ENCODE data around the gene DNAH17.

The DNAH17 gene

DNA sequence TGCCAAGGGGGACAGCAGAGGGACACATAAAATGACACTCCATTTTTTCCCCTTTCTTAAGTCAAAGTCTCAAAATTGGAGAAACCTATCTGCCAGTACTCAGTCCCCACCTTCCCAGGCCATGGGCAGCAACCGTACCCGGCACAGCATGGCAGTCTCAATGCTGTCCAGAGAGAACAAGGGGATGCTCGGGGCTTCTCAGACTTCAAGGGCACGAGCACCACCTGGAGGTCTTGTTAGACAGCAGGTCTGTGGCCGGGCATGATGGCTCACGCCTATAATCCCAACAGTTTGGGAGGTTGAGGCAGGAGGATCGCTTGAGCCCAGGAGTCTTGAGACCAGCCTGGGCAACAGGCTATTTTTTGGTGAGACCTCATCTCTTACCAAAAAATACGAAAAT is 3.2 kb downstream of the DNAH17 start:
- no peak for FAIRE-seq

DNA sequence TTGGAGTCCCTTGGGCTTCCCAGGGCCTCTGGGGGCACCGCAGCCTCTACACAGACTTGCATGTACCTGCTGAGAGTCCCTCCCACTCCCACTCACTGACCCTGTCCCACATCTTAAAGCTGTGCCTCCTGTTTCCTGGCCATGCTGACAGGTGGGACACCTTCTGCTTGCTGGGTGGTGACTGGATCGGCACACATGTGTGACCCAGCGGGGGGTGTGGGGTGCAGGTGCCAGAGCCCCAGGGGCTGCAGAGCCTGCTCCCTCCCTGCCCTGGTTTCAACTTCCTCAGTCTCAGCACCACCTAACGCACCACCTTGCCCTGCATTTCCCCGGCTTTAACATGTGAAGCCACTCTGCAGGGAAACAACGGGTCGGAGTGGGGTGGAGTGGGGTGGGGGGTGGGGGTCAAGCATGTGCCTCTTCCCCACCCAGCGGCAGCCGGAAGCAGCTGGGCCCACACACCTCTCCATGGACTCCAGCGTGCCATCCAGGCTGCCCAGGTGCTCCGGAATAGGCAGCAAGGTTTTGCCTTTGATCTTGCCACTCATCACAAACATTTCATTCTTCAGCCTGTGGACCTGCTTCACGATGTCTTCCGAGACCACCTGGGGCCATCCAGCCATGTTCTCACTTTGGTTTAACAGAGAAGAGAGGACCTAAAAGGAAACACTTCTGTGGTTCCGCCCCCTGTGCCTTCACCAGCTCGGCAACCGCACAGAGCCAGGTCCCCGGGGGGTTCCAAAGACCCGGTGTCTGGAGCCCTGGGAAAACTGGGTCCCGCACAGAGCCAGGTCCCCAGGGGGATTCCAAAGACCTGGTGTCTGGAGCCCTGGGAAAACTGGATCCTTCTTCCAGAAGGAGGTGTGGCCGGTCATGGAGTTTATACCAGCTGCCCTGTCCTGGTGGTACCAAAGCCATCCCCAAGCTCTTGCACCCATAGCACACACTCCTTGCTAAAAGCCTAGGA is 4.7 kb downstream of the DNAH17 start:
- no peak for FAIRE-seq

DNA sequence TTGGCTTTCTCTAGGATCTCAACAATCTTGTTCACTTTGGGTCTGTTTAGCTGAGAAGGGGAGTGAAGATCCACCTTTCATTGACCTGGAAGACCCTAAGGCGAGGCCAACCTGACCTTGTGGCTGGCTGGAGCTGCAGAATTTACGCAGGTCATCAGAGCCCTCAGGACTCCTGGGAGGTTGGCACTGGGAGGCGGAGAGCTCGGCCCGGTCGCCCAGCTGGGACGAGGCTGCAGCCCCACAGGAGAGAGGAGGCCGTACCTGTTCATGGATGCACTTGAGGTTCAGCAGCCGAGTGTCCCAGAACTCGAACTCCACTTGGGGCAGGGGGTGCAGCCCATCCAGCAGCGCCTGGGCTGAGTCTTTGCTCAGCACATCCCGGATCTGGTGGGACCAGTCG is 5.9 kb downstream of the DNAH17 start:
- FAIRE-seq = no peak

DNA sequence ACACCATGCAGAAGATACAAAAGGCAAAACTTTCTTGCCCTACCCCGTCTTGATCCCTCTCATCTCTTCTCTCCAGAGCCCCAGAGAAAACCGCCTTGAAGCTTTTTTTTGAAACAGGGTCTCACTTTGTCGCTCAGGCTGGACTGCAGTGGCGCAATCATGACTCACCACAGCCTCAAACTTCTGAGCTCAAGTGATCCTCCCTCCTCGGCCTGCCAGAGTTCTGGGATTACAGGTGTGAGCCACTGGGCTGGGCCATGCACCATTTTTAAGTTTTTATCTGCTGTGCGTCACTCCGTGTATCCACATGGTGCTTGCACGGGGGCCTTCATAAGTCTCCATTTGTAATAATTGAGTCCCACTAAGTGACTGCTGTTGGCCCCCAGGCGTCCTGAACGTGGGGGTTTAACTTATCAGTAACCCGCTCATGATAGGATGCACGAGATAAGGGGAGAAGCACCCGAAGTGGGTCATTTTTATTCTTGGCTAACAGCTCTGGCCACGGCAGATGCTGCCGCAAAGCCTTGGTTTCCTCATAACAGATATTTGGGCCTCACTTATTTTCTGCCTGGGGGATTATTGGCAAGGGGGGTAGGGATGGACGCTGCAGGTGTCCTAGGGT is 8.6 kb downstream of the DNAH17 start:
- FAIRE-seq = no peak

DNA sequence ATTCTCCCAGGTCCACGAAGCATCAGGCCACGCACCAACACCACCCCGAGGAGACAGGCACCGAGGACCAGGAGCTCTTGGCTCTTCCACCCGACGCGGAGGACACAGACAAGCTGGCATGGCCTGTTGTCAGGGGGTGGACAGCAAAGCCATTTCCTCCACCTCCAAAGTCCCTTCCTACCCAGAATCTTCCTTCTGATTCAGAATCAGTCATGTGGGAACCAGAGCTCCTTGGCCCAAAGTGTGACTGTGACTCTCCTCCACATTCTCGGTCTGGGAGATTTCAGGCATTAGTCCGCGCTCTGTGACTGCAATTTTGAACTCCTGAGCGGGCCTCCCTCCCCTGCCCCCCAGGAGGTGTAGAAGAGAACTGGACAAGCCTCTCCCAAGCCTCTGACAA is 9.2 kb downstream of the DNAH17 start:
- no peak for FAIRE-seq

DNA sequence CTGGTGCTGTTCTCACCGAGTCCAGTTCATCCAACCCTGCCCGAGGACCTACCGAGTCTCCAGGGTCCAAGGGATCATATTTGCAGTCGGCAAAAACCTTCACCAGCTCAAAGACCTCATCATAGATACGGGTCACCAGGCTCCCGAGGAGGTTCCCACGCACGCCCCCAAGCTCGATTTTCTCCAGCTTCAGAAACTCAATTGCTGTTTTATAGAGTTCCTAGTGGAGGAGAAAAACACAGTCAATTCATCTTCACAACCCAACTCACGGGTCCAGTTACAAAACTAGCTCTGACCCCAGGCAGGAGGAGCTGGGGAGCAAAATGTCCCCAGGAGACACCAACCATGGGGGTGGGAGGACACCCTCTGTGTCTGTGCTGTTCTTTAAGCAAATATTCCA is 10.2 kb downstream of the DNAH17 start:
- no peak for FAIRE-seq

DNA sequence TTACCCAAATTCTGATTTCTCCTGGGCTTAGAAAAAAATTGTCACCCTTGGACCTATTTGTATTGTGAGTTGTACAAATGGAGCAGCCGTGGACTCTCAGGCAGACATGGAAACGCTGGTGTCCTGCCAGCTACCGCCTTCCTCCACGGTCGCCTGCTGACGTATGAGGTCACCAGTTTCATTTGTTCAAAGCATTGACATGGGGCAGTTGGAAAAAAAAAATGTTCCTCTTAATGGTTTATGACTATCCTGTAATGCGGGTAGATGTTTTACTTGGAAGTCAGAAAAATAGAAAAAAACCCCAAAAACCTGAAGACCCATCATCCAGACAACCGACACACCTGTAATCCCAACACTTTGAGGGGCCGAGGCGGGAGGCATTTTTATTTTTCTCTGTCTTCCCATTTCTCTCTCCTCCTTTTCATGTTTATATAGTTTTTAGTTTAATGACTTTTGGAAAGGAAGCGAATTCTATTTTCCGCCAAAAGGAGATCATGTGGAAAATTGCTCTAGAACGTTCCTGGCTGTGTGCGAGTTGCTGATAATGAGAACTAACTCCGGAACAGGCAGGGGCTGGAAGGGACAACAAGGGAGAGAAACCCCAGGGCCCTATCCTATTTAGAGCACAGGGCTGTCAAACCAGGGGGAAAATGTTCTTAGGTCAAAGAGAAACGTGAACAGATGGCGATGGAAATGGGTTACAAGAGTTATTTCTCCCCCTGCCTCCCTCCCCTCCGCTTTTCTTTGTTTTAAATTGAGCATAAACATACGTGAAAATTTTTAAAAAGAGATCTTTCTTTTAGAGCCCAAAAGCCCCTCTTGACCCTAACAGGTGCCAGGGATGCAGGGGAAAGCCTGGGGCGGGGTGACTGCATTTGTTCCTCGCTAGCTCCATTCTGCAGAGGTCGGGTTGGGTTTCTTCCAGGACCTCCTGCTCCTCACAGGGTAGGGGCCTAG is 13.7 kb downstream of the DNAH17 start:
- no peak for FAIRE-seq

DNA sequence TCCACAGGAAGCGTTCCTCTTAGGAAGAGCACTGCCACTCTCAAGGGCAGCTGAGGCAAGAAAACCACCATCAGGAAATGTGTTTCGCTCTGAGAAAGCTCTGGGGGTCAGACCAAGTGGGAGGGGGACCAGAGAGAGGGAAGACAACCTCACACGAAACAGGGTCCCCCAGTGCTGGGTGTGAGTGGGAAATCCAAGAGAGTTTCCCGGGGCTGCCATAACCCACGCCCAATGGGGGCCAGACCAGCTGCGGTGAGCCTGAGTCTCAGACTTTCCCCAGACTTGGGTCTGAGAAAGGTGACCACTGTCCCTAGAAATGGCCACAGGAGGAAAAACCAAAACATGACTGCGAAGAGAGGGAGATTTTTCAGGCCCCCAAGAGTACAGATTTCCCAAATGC is 14.5 kb downstream of the DNAH17 start:
- no peak for FAIRE-seq

DNA sequence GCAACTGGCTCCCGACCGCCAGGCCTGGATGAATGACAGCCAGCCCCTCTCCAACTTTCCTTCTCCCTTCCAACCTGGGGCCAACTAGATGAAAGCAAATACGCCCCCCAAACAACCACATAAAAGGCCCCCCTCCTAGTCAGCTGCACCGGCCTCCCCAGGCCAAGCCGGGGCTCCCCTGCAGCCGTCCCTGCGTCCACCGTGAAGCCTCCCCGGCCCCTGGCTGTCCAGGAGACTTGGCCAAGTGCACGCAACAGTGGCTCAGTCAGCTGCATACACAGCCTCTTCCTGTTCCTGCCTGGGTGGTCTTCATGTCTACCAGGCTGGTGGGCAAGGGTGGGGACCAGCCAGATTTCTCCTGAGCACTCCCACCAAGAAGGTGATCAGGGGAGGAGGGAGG is 16.0 kb downstream of the DNAH17 start:
- FAIRE-seq = no peak

DNA sequence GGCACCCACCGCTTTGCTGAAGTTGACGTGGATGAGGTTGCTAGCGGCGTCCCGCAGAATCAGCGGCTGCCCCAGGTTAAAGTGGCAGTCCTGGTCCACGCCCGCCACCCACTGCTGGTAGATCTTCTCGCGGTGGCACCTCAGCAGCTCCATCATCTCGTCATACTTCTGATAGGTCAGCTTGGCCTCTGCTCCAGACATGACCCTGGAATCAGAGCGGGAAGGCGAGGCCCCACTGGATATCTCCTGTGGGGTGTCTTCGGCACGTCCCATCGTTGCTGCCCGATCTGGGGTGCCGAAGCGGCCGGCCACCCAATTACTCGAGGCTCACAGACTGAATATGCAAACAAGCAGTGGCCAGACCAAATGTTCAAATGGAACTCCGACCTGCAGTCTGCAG is 16.5 kb downstream of the DNAH17 start:
- FAIRE-seq = no peak

DNA sequence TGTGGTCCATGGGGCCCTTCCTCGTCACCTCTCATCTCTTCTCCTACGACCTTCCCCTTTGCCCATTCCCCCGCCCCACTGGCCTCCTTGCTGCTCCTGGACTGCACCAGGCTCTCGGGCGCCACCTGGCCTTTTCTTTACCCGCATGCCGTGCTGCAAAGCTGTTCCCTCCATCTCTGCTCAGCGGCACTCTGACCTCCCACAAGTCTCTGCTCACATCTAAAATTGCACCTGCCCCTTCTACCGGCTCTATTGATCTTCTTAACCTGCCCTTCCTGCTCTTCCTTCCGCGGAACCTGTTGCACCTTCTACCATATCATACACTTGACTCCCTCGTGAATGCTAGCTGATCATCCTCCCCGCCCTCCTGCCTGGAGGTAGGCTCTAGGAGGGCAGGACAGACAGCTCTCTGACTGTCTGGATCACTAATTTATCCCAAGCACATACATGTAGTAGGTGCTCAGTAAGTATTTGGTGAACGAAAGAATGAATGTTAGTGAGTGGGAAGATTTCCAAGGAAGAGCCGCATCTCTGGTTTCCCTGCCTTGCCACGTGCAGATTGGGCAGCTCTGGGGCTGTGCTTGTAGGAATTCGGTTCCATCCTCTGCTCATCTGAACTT is 17.3 kb downstream of the DNAH17 start:
- FAIRE-seq = no peak

DNA sequence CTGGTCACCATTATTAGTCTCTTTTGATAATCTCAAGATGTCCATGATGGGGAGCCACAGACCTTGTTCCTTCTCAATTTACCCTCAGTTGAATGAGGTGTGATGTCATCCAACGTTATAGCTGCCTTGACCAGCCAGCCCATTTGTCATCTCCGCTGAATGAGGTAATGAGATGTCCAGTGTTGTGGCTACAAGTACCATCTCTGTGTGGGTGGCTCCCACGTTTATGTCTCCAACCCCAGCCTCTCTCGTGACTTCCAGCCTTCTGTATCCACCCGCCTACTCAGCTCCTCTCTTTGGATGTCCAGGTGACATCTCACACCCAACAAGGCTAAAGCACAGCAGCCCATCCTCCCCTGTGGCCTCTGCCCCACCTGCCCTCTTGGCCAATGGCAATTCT is 18.2 kb downstream of the DNAH17 start:
- no peak for FAIRE-seq

DNA sequence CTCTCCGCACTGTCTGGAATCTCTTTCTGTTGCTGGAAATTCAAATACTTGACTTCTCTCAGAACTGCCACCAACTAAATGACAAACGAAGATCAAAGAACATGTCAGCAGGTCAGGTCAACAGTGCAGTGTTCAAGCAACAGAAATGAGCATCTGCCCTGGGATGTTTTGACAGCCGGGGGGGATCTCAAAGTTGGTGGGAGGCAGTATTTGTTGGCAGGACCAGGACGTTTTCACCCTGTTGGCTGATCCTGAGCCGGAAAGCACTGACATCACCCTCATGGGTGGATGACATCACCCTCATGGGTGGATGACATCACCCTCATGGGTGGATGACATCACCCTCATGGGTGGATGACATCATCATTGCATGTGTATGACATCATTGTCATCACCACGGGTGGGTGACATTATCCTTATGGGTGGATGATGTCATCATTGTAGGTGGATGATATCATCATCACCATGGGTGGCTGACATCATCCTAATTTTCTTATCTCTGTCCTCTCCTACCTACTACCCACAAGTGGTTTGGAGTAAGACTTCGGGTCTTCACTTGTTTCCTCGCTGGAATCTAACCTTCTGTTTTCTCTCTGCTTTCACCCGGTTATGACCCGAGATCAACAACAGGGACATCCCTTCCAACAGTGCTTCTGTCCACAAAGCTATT is 18.9 kb downstream of the DNAH17 start:
- FAIRE-seq = no peak

DNA sequence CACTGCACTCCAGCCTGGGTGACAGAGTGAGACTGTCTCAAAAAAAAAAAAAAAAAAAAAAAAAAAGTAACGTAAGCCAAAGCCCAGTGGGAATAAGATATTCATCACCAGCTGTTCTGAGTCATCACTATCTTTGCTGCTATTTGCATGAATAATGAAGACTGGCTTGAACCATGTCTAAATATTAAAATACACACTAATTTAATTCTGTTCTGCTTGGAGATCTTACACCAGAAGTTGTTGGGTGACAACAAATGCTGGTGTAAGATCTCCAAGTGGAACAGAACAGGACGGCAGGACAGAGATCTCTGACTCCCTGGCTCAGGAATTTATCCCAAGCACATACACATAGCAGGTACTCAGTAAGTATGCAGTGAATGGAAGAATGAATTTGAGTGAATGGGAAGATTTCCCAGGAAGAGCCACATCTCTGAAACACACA is 19.6 kb downstream of the DNAH17 start:
- no peak for FAIRE-seq

DNA sequence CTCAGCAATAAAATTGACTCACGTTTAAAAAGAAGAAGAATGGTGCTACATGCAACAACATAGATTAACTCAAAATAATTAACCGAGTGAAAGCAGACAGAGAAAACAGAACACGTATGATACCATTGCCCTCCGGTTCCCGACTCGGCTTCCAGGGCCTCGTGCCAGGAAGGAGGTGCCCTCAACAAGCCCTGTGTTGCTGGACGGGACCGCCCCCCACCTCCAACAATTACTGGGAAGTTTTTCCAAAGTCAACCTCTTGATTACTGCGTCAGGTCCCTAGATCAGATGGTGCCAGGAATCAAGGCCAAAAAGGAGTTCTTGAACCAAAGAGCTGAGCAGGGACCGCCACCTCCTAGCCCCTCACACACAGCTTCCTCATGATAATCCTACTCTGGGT is 20.4 kb downstream of the DNAH17 start:
- no peak for FAIRE-seq

DNA sequence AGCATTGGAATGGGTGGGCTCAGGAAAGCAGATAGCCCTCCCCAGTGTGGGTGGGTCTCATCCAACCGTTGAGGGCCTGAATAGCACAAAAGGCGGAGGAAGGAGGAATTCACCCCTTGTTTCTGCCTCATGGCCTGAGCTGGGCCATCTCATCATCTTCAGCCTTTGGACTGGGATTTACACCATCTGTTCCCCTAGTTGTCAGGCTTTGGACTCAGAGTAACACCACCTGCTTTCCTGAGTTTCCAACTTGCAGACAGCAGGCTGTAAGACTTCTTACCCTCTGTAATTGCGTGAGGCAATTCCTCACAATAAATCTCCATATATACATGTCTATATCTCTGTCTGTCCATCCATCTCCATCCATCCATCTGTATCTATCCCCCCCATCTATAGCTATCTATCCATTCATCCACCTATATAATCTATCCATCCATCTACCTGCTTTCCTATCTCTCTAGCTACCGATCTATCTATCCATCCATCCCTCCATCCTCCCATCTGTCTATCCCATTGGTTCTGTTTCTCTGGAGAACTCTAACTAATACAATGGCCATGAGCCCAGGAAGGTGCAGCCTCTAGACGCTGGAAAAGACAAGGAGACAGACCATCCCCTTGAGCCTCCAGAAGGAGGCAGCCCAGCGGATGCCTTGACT is 21.3 kb downstream of the DNAH17 start:
- FAIRE-seq = no peak

DNA sequence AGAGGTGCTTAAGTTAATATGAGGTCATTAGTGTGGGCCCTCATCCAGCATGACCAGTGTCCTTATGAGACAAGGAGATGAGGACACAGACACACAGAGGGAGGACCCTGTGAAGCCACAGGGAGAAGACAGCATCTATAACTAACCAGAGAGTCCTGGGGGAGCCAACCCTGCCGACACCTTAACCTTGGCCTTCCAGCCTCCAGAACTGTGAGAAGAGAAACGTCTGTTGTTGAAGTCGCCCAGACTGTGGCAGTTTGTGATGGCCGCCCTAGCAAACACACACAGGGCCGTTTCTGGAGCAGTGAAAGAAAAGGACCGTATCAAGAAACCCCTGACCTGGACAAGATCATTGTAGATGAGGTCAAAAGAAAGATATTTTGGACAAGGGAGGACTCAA is 26.7 kb downstream of the DNAH17 start:
- no peak for FAIRE-seq

DNA sequence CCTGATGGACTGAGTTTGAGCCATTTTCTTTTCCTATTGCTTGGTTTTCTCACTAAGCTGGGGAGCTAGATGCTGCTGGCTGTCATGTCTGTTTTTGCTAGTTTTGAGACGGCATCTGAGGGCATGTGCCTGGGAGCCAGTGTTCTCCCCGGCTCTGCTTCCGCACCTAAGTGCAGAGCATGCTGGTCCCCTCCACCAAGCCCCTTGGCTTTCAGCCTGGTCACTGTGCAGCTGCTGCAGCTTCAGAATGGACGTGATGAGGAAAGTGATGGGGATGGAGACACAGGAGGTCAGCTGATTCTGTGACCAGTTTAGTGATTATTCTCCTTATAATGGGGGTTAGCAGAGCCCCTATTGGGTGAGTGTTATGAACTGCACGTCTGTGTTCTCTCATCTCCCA is 28.5 kb downstream of the DNAH17 start:
- no peak for FAIRE-seq

DNA sequence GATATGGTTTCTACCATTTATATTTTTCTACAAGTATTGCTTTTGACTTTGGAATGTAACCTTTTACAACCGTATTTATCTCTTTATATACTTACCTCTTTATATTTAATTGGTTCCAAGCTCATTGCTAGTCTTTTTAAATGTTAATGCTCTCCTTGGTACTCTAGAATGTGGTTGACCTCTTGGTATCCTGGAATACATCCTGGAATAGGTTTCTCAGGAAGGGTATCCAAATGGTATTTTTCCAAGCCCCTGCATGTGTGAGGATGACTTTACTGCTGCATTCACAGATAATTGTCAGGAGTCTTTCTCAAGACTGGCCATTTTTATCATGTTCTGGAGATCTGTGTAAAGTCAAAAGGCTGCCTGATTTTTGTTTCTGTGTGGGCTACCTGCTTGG is 30.2 kb downstream of the DNAH17 start:
- no peak for FAIRE-seq

DNA sequence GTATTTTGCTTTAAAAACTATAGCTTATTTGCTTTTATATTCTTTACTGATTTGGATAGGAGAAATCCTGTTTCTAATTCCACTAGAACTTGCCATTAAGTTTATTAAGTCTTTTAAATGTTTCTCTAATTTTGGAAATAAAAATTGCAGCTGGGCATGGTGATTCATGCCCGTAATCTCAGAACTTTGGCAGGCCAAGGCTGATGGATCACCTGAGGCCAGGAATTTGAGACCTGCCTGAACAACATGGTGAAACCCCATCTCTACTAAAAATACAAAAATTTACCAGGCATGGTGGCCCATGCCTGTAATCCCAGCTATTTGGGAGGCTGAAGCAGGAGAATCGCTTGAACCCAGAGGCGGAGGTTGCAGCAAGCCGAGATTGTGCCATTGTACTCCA is 30.7 kb downstream of the DNAH17 start:
- FAIRE-seq = no peak

DNA sequence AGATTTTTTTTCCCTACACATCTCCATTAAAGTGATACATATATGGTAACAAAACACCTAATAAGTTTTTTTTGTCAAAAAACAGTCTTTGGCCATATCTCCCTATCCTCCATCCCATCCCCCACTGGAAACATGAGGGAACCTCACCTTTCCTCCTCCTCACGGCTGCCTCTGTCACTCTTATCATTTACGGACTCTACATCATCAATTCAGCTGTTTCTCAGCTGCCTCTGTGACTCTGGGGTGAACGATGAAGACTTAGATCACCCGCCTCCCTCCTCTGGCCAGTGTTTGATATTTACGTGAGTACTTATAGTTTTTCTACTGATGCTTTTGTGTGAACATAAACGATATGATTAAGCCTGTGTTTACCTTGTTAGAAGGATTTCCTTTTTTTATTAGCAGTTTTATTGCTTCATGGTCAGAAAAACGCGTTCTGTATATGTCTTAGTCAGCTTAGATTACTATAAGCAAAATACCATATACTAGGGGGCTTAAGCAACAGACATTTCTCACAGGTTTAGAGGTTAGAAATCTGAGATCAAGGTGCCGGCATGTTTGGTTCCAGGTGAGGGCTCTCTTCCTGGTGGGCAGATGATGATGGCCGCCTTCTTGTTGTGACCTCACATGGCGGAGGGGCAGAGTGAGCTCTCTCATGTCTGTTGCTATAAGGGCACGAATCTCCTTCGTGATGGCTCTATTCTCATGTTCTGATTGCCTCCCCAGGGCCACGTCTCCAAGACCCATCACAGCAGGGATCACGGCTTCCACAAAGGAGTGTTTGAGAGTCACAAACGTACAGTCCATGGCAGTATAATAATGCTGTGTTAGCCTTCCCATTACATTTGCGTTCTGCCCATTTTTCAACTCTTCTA is 32.1 kb downstream of the DNAH17 start:
- FAIRE-seq = no peak

Measured in G401.6 (cell line).